Measurements from ENCODE around the gene MMP11.
A peak's percentile ranks its signal among the peaks of the same experiment; 100 is the strongest.

The MMP11 gene

DNA sequence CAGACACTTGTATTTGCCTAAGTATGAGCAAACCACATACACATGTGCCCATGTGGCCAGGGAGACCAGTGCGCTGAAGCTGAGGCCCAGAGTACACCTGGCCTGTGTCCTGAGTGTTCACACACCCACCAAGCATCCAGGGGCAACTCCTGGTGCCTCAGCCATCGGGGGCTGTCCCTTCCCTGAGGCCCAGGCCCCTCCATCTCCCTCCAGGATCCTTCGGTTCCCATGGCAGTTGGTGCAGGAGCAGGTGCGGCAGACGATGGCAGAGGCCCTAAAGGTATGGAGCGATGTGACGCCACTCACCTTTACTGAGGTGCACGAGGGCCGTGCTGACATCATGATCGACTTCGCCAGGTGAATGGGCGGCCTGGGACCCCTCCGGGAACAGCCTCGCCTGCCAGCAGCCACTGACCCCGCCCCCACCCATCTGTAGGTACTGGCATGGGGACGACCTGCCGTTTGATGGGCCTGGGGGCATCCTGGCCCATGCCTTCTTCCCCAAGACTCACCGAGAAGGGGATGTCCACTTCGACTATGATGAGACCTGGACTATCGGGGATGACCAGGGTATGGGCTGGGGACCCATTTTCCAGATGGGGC lies 7.6 kb downstream of the MMP11 start:
- no peak for DNase-seq (ENCODE audit: low read depth)

DNA sequence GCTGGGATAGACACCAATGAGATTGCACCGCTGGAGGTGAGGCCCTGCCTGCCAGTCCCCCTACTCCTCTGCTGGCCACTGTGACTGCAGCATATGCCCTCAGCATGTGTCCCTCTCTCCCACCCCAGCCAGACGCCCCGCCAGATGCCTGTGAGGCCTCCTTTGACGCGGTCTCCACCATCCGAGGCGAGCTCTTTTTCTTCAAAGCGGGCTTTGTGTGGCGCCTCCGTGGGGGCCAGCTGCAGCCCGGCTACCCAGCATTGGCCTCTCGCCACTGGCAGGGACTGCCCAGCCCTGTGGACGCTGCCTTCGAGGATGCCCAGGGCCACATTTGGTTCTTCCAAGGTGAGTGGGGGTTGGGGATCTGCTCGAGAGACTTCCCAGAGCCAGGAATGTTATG lies 8.4 kb downstream of the MMP11 start:
- no peak for DNase-seq (ENCODE audit: low read depth)

GRCh38 chr22:23781511-23782183 lies 9.0 kb downstream of the MMP11 start:
- DNase-seq (ENCODE audit: low read depth), result no peak

GRCh38 chr22:23782252-23782651 lies 9.6 kb downstream of the MMP11 start:
- DNase-seq (ENCODE audit: low read depth), result no peak

DNA sequence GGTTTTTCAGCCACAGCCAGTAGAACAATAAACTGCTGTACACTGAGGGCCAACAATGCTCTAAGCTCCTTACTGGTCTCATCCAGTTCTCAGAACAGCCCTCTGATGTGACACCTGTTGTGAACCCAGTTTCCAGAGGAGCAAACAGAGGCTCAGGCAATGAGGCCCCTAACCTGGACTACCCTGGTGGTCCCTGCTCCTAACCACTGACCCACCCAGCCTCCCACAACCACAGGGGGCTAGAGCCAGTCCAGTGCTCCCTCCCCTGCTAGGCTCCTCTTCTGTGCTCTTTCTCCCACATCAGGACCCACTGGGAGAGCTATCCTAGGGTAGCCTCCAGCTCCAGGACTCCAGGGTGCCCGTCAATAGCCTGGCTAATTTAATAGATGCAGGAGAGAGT lies 10.1 kb downstream of the MMP11 start:
- no peak for DNase-seq (ENCODE audit: low read depth)

- no peak for DNase-seq (ENCODE audit: low read depth)
Observed at GRCh38 chr22:23783265-23784150, 10.9 kb downstream of the MMP11 start.

DNA sequence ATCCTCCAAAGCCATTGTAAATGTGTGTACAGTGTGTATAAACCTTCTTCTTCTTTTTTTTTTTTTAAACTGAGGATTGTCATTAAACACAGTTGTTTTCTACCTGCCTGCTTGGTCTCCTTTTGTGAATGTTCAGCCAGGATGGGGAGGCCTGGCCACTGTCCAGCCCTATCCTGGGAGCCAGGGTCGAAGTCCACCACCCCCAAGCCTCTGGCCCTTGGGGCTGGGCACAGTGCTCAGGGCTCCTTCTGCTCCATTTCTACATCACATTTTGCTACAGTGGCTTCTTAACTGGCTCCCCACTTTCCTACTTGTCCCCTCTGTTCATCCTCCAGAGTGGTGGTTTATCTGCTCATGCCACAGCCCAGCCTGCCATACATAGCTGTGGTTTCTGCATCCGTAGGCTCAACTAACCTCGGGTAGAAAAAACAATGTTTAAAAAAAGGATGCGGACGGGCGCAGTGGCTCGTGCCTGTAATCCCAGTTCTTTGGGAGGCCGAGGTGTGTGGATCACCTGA lies 11.6 kb downstream of the MMP11 start:
- DNase-seq (ENCODE audit: low read depth), result no peak

- no peak for DNase-seq (ENCODE audit: low read depth)
Observed at GRCh38 chr22:23786261-23786710, 13.6 kb downstream of the MMP11 start.

GRCh38 chr22:23786752-23787599 lies 14.3 kb downstream of the MMP11 start, which contains the start of gene SMARCB1:
Gene SMARCB1, plus strand, starts transcription at chr22:23786966. Its CDS starts 204 bp downstream, at chr22:23787170.
- peak; percentile 91 for DNase-seq (ENCODE audit: low read depth)

DNA sequence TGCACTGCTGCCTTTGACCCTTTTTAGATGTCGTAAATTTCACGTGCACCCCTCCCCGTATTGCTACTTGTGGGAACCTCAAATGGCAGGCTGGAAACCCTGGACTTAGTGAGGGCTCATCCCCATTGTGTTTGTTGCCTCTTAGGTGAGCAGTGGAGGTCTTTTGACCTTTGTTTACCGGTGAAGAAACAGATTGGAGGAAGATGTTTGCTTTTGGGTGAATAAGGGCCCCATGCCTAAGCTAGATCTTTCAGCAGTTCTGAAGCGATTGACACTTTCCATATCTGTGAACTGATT lies 14.9 kb downstream of the MMP11 start:
- DNase-seq (ENCODE audit: low read depth), result no peak

DNA sequence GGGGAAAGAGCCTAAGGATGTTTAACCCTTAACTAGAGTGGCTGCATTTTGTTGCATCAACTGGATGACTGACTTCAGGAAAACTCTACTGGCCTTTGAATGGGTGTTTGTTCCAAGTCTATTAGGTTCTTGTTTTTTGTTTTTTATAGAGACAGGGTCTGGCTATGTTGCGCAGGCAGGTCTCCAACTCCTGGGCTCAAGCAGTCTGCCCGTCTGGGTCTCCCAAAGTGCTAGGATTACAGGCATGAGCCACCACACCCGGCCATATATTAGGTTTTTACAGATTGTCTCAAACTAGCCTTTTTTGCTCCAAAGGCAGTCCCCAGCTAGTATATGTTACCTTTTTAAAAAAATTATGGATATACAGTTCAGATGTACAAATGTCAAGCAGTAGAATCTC lies 15.3 kb downstream of the MMP11 start:
- no peak for DNase-seq (ENCODE audit: low read depth)

DNA sequence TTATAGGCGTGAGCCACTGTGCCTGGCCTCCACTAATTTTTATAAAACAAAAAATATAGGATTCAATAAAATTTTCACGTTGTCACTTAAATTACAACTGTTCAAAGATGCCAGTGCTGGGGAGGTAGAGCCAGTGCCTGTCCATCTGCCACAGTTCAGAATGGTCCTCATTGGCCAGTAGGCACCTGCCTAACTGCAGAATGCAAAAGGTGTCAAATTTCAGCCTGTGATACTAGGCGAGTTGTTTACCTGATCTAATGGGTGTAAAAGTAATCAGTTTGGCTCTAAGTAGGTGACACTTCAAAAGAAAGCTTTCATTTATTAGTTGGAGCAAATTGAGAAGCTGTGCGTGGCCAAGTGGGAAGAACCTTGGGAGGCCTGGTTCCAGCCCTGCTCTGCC lies 16.5 kb downstream of the MMP11 start:
- DNase-seq (ENCODE audit: low read depth), result no peak

- no peak for DNase-seq (ENCODE audit: low read depth)
Observed at GRCh38 chr22:23789638-23790037, 17.0 kb downstream of the MMP11 start.

- DNase-seq (ENCODE audit: low read depth), result no peak
Observed at GRCh38 chr22:23790819-23791737, 18.4 kb downstream of the MMP11 start.

- no peak for DNase-seq (ENCODE audit: low read depth)
Observed at GRCh38 chr22:23791738-23792645, 19.3 kb downstream of the MMP11 start.

DNA sequence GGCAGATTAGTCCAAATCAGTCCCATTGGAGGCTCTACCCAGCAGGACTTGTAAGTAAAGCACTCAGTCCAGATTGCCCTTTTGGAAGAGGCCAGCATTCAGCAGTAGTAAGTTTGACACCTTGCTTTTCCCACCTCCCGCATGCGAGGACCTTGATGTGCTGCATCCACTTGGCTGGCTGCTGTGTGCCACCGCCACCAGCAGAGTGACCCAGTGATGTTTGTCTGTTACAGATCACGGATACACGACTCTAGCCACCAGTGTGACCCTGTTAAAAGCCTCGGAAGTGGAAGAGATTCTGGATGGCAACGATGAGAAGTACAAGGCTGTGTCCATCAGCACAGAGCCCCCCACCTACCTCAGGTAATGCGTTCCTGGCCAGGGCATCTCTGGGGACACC lies 20.7 kb downstream of the MMP11 start:
- no peak for DNase-seq (ENCODE audit: low read depth)

DNA sequence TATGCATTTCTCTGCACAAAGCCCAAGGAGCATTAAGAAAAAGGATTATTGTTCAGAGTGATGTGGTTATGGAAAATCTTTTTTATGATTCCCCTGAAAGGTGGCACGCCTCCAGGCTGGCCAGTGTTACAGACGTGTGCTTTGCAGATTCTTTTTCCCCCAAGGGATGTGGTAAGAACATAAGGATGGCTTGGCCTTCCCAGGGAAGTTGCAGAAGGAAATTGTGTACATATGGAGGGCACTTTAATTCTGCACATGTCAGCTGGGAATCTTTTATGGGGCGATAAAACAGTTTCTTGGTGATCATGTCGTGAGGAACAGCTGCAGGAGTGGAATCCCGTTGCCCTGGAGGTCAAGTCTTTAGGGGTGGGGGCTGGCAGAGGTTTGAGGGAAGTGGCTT lies 23.8 kb downstream of the MMP11 start:
- DNase-seq (ENCODE audit: low read depth), result no peak

GRCh38 chr22:23800297-23801237 lies 27.9 kb downstream of the MMP11 start:
- DNase-seq (ENCODE audit: low read depth), result no peak

Data from activated T-cell treated with anti-CD3 and anti-CD28 coated beads for 48 hours (primary cell).